Skeletal muscle satellite cell (primary cell): Measurements from ENCODE around the gene KDELR1.

Experiments
- H3K27me3 ChIP-seq: 2 replicates; pipeline ENCODE4 v1.7.0; 2013; ENCODE audit warnings: low read length; ENCODE audit not compliant: control insufficient read depth, insufficient read depth
- H3K36me3 ChIP-seq: 2 replicates; pipeline ENCODE4 v1.7.0; 2013; ENCODE audit warnings: mild to moderate bottlenecking, control low read depth, low read length; ENCODE audit not compliant: insufficient read depth
- H3K4me1 ChIP-seq: 2 replicates; pipeline ENCODE4 v1.7.0; 2013; ENCODE audit warnings: low read length; ENCODE audit not compliant: control insufficient read depth, insufficient read depth
- H3K4me2 ChIP-seq: 2 replicates; pipeline ENCODE4 v1.7.0; 2013; ENCODE audit warnings: mild to moderate bottlenecking, low read length
- H3K4me3 ChIP-seq: 2 replicates; pipeline ENCODE4 v1.7.0; 2013; ENCODE audit warnings: low read length
- H3K9ac ChIP-seq: 2 replicates; pipeline ENCODE4 v1.7.0; 2013; ENCODE audit warnings: mild to moderate bottlenecking, low read depth, low read length, moderate library complexity
- H3K9me3 ChIP-seq: replicated peaks from 2 replicates; pipeline ENCODE4 v1.7.0; 2013; ENCODE audit warnings: mild to moderate bottlenecking, control low read depth, low read length

Gene KDELR1

DNA sequence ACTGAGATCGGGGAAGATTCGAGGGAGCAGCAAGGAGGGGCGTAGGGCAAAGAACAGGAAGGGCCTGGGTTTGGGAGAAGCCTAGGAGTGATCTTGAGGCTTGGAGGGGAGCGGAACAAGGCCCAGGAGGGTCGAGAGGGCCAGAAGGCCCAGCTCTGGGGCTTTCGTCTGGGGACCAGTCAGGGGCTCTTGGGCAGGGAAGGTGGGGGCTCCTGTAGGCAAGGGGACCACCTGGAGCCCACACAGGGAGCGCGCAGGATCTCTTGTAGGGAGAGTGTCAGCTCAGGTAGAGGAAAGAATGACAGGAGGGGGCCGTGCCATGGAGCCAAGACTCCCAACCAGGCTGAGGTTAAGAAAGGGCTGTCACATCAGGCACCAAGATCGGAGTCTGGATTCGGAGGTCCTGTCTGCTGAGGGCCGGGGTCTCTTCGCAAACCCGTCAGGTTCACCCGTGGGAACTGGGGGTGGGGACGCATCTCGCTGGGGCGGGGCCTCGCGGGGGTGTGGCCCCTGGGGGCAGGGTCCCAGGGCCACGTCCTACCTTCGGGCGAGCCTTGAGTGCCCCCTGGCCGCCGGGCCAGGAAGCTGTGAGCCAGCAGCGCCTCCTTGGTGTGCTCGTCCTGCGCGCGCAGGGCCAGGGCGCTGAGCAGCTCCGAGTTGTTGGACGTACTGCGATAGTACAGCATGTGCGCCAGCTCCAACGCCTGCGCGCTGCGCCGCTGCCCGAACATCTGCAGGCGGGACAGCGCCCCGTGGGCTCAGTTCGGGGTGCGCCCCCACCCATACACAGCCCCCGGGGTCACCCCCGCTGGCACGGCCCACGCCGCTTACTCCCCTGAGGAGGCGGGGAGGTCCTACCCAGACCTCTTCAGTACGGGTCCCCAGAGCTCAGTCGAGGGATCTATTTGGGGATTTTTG is 57.6 kb downstream of the KDELR1 start:
- peaks cover 32% of the 10 kb centered on the region for H3K4me1 ChIP-seq
- H3K36me3 ChIP-seq, result peaks cover 32% of the 10 kb centered on the region
- no peaks in the 10 kb centered on the region for H3K9me3 ChIP-seq
- no peaks in the 10 kb centered on the region for H3K27me3 ChIP-seq
- H3K4me2 ChIP-seq, result peak overlapping the region; percentile 95
- H3K9ac ChIP-seq, result peak overlapping the region; percentile 71
- H3K4me3 ChIP-seq, result peak overlapping the region; percentile 73

DNA sequence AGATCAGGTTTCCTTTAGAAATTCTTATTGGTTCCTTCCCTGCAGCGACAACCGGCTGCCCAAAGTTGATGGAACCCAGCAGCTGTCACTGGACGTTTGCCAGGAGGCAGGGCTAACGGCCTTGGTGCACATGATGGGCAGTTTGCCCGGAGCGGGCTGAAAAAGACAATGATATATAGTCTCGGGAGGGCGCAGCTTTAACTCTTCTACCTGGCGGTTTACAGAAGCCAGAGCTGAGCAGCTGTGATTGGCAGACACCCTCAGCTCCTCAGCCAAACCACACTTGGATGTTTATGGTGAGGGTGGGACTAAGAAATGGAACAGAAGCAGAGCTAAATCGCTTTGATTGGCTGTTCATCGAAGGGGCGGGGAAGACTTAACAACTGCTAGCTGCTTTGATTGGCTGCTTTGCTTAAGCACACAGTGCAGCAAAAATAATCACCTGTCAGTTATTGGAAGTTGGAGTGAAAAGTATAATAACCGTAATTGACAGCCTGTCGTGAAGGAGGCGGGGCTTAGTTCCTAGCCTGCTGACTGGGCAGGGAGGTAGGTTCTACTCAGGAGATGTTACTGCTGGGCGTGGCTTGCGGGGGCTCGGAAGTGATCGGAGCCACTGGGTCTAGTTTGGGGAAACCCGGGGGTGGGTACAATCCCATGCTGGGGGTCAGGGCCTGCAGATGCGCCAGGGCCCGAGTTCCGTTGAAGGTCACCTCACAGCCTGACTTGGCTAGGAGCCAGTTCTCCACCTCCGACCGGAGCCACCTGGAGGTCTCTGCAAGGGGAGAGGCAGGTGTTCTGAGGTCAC is 58.5 kb downstream of the KDELR1 start:
- Histone ChIP-seq H3K9ac (peak overlapping the region; percentile 12), H3K36me3 (peaks cover 37% of the 10 kb centered on the region), H3K4me3 (peak overlapping the region; percentile 51), H3K4me2 (peak overlapping the region; percentile 95), H3K27me3 (no peaks in the 10 kb centered on the region), H3K9me3 (no peaks in the 10 kb centered on the region), H3K4me1 (peaks cover 36% of the 10 kb centered on the region)
